ENCODE data around the gene OSBPL6. TPM values are rescaled to one million over a fixed set of nuclear protein-coding genes. Genes with fewer than 3 reads are reported as not detected.

Gene OSBPL6
- total and polyA plus RNA-seq, 7 donors: 0.23 to 3.2 (median 1.5) TPM

- H3K9me3 ChIP-seq: no peaks in the 10 kb centered on the region
- 32 to 64% methylated on average over 8 of the region's 8 CpGs for WGBS, 2 donors
- H3K4me1 ChIP-seq: peaks cover 0 to 6% (median 0%) of the 10 kb centered on the region in 4 donors
- TF ChIP-seq POLR2AphosphoS5 (IDR thresholded peaks at IDR 0.05): no peak
- no peak for TF ChIP-seq CTCF (IDR thresholded peaks at IDR 0.05)
- TF ChIP-seq POLR2A (IDR thresholded peaks at IDR 0.05): no peak
- TF ChIP-seq EP300 (IDR thresholded peaks at IDR 0.05): no peak
- no peaks in the 10 kb centered on the region for H3K36me3 ChIP-seq
- H3K27me3 ChIP-seq: no peaks in the 10 kb centered on the region
- intact Hi-C loops (cut with DNase I): loop anchor here (2.0 kb wide), 1 partner anchor 149 kb away; no protein-coding TSS in a partner anchor
- no peak overlapping the region for H3K4me3 ChIP-seq
- H3K27ac ChIP-seq: no peak overlapping the region
- no peak for DNase-seq
Measured at GRCh38 chr2:178282075-178282815, 87.9 kb downstream of the OSBPL6 start.

GRCh38 chr2:178283341-178283918 is 89.1 kb downstream of the OSBPL6 start:
- H3K4me3 ChIP-seq: no peak overlapping the region
- H3K9me3 ChIP-seq: no peaks in the 10 kb centered on the region
- intact Hi-C loops (cut with DNase I): loop anchor here (2.0 kb wide), 1 partner anchor 151 kb away; no protein-coding TSS in a partner anchor
- H3K27me3 ChIP-seq: no peaks in the 10 kb centered on the region
- no peak for DNase-seq
- 81% methylated on average over 3 of the region's 3 CpGs for WGBS, 2 donors
- no peak overlapping the region for H3K27ac ChIP-seq
- TF ChIP-seq CTCF (IDR thresholded peaks at IDR 0.05): no peak
- no peak for TF ChIP-seq POLR2A (IDR thresholded peaks at IDR 0.05)
- TF ChIP-seq POLR2AphosphoS5 (IDR thresholded peaks at IDR 0.05): no peak
- no peak for TF ChIP-seq EP300 (IDR thresholded peaks at IDR 0.05)
- H3K36me3 ChIP-seq: no peaks in the 10 kb centered on the region
- peaks cover 0 to 6% (median 0%) of the 10 kb centered on the region in 4 donors for H3K4me1 ChIP-seq

DNA sequence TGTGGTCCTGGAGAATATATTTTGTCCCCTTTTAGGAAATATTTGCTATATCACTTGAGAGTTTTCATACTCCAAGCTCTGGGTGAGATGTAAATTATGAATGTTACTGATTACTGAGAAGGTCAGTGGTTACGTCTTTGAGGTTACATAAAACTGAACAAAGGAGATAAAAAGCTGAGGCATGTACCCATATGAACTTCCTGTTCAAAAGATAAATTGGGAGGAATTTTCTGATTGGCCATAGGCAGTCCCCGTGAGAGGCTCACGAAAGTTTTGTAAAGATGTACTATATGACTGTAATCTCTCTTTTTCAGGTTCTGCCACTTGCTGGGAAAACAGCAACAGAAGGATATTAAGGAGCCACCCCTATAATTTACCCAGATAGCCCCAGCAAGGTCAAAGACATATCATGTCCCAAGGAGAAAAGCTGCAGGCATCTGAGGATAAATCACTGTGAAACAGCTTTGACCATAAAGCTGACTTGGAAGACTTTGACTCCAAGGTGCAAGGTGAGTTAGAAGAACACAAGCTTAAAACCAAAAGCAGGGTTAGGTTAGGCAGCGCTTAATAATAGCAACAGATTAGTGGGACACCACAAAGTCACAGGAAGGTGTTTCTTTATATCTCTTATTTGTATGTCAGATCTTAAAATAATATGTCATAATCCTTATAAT is 90.4 kb downstream of the OSBPL6 start:
- no peaks in the 10 kb centered on the region for H3K27me3 ChIP-seq
- H3K4me1 ChIP-seq: peaks cover 0 to 4% (median 0%) of the 10 kb centered on the region in 4 donors
- H3K27ac ChIP-seq: no peak overlapping the region
- TF ChIP-seq CTCF (IDR thresholded peaks at IDR 0.05) (no peak), POLR2AphosphoS5 (IDR thresholded peaks at IDR 0.05) (no peak)
- WGBS, 2 donors: 85 to 86% methylated on average over 4 of the region's 4 CpGs
- no peak for DNase-seq
- H3K36me3 ChIP-seq: no peaks in the 10 kb centered on the region
- intact Hi-C loops (cut with DNase I): no loop called here
- H3K4me3 ChIP-seq: no peak overlapping the region
- H3K9me3 ChIP-seq: no peaks in the 10 kb centered on the region

DNA sequence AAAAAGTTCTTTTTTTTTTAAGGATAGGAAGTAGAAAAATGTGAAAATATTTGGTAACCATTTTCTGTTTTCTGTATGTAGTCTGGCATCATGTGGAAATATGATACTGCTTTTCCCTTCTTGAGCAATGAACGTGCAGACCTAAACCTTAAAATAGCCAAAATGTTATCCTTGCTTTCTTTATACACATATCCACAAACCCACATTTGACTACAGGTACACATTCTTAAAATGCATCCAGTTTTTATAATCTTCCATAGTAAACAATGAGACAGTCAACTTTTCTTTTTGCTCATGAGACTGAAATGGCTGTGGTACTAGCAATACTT is 90.9 kb downstream of the OSBPL6 start:
- Histone ChIP-seq H3K9me3 (no peaks in the 10 kb centered on the region), H3K4me3 (no peak overlapping the region), H3K36me3 (no peaks in the 10 kb centered on the region), H3K27ac (no peak overlapping the region), H3K4me1 (no peaks in the 10 kb centered on the region), H3K27me3 (no peaks in the 10 kb centered on the region)
- intact Hi-C loops (cut with DNase I): no loop called here
- TF ChIP-seq EP300 (IDR thresholded peaks at IDR 0.05) (no peak), POLR2AphosphoS5 (IDR thresholded peaks at IDR 0.05) (no peak), POLR2A (IDR thresholded peaks at IDR 0.05) (no peak), CTCF (IDR thresholded peaks at IDR 0.05) (no peak)
- WGBS, 2 donors: 85 to 96% methylated on average over 1 of the region's 1 CpG
- DNase-seq: no peak

Data from sigmoid colon (tissue), 7 donors.